Activated CD4-positive, alpha-beta T cell treated with anti-CD3 and anti-CD28 coated beads, Interleukin-2, Interleukin-6, amounts not matched to agents 100 ng/mL and 50 ng/mL, durations not matched to agents 16 hours and 8 hours (primary cell): ENCODE measurements around the gene ADAMTS5.
A peak's percentile ranks its signal among the peaks of the same experiment; 100 is the strongest.

Experiments
- DNase-seq: peaks from one replicate; pipeline ENCODE4 v3.0.0-alpha.2; 2020

Gene ADAMTS5

GRCh38 chr21:26967062-26967913 lies at the start of gene ADAMTS5:
ADAMTS5 (minus strand) TSS chr21:26967088; CDS start chr21:26966391, 697 bp downstream.
- DNase-seq: no peak

GRCh38 chr21:27001526-27001925 lies 34.6 kb upstream of the ADAMTS5 start:
- DNase-seq: no peak

- DNase-seq: no peak
Measured at GRCh38 chr21:26983576-26983975, 16.7 kb upstream of the ADAMTS5 start.

GRCh38 chr21:26982767-26983166 lies 15.9 kb upstream of the ADAMTS5 start:
- DNase-seq: no peak

- no peak for DNase-seq
Measured at GRCh38 chr21:26977746-26978145, 10.9 kb upstream of the ADAMTS5 start.

GRCh38 chr21:26973226-26973625 lies 6.3 kb upstream of the ADAMTS5 start:
- no peak for DNase-seq

GRCh38 chr21:26972192-26972591 lies 5.3 kb upstream of the ADAMTS5 start:
- no peak for DNase-seq

GRCh38 chr21:26969971-26970725 lies 3.3 kb upstream of the ADAMTS5 start:
- no peak for DNase-seq

- DNase-seq: no peak
Measured at GRCh38 chr21:26966649-26967061, 233 bp downstream of the ADAMTS5 start.

- DNase-seq: no peak
Measured at GRCh38 chr21:26965907-26966581, 844 bp downstream of the ADAMTS5 start.

- no peak for DNase-seq
Measured at GRCh38 chr21:26965040-26965906, 1.6 kb downstream of the ADAMTS5 start.

GRCh38 chr21:26964170-26964778 lies 2.6 kb downstream of the ADAMTS5 start:
- no peak for DNase-seq

GRCh38 chr21:26962621-26963181 lies 4.2 kb downstream of the ADAMTS5 start:
- DNase-seq: no peak

- peak; percentile 17 for DNase-seq
Measured at GRCh38 chr21:26961698-26962097, 5.2 kb downstream of the ADAMTS5 start.

- no peak for DNase-seq
Measured at GRCh38 chr21:26958788-26959187, 8.1 kb downstream of the ADAMTS5 start.

- no peak for DNase-seq
Measured at GRCh38 chr21:26956813-26957212, 10.1 kb downstream of the ADAMTS5 start.

GRCh38 chr21:26956216-26956615 lies 10.7 kb downstream of the ADAMTS5 start:
- no peak for DNase-seq

- no peak for DNase-seq
Measured at GRCh38 chr21:26954662-26955121, 12.2 kb downstream of the ADAMTS5 start.

- DNase-seq: no peak
Measured at GRCh38 chr21:26952374-26953066, 14.4 kb downstream of the ADAMTS5 start.

GRCh38 chr21:26949830-26950229 lies 17.1 kb downstream of the ADAMTS5 start:
- no peak for DNase-seq

- no peak for DNase-seq
Measured at GRCh38 chr21:26948194-26948593, 18.7 kb downstream of the ADAMTS5 start.
